ENCODE measurements around the gene RPS14.

The RPS14 gene

GRCh38 chr5:150412319-150413175, 37.0 kb downstream of the RPS14 start, which contains the start of gene CD74:
Gene CD74, minus strand, starts transcription at chr5:150412910. Its CDS starts 161 bp downstream, at chr5:150412749.
- DNase-seq = peak; percentile 87 to 90

- peak; percentile 66 to 69 for DNase-seq
Observed at GRCh38 chr5:150411245-150411979, 38.1 kb downstream of the RPS14 start.

- DNase-seq = peak; percentile 33 to 36
Observed at GRCh38 chr5:150410524-150411244, 38.9 kb downstream of the RPS14 start.

- peak; percentile 20 to 30 for DNase-seq
Observed at GRCh38 chr5:150409638-150410523, 39.7 kb downstream of the RPS14 start.

- no peak for DNase-seq
Observed at GRCh38 chr5:150408231-150408943, 41.2 kb downstream of the RPS14 start.

- DNase-seq = no peak
Observed at GRCh38 chr5:150407096-150407720, 42.3 kb downstream of the RPS14 start.

- DNase-seq = no peak
Observed at GRCh38 chr5:150406723-150407095, 42.8 kb downstream of the RPS14 start.

GRCh38 chr5:150406103-150406722, 43.3 kb downstream of the RPS14 start:
- no peak for DNase-seq

GRCh38 chr5:150404941-150405816, 44.4 kb downstream of the RPS14 start:
- no peak for DNase-seq

- DNase-seq = no peak
Observed at GRCh38 chr5:150404535-150404934, 45.0 kb downstream of the RPS14 start.

GRCh38 chr5:150404121-150404520, 45.4 kb downstream of the RPS14 start:
- DNase-seq = no peak

- DNase-seq = no peak
Observed at GRCh38 chr5:150402901-150403342, 46.6 kb downstream of the RPS14 start.

- no peak for DNase-seq
Observed at GRCh38 chr5:150402229-150402773, 47.2 kb downstream of the RPS14 start.

- DNase-seq = no peak
Observed at GRCh38 chr5:150401376-150402228, 47.9 kb downstream of the RPS14 start.

GRCh38 chr5:150401076-150401375, 48.5 kb downstream of the RPS14 start:
- no peak for DNase-seq

GRCh38 chr5:150400316-150401075, 49.0 kb downstream of the RPS14 start:
- DNase-seq = no peak

- DNase-seq = no peak
Observed at GRCh38 chr5:150399524-150400211, 49.9 kb downstream of the RPS14 start.
